K562 (cell line): ENCODE data around the gene TMEM89. TPM values are rescaled to one million over a fixed set of nuclear protein-coding genes. Genes with fewer than 3 reads are reported as not detected.

ENCODE experiments used
- ARID1B ChIP-seq: fragments of 450-650 bp; IDR thresholded peaks from 2 replicates; pipeline ENCODE4 v1.6.1; 2016; ENCODE audit warnings: antibody characterized with exemption, mild to moderate bottlenecking, inconsistent platforms
- ATF7 ChIP-seq: fragments of 450-650 bp; IDR thresholded peaks from 2 replicates; pipeline ENCODE4 v1.7.1; 2014; ENCODE audit warnings: mild to moderate bottlenecking, moderate library complexity
- CHD4 ChIP-seq: fragments of 200-600 bp; sonication (generic); IDR thresholded peaks from 3 replicates; pipeline ENCODE4 v1.6.1; 2012; ENCODE audit warnings: low read depth, mild to moderate bottlenecking, mixed read lengths, low read length, inconsistent platforms; ENCODE audit not compliant: insufficient read depth, insufficient replicate concordance, poor library complexity, severe bottlenecking
- CTBP1 ChIP-seq: fragments of 450-650 bp; IDR thresholded peaks from 2 replicates; pipeline ENCODE4 v1.6.1; 2016; ENCODE audit warnings: borderline replicate concordance
- GABPA ChIP-seq: fragments of 200-800 bp; sonication (Bioruptor generic); conservative IDR thresholded peaks from 2 replicates; pipeline ENCODE4 v1.6.1; 2016; ENCODE audit warnings: low read depth, missing genetic modification characterization, missing compliant biosample characterization
- MAFF ChIP-seq: IDR thresholded peaks from 2 replicates; pipeline ENCODE4 v1.6.1; 2012; ENCODE audit warnings: low read length, improper control_type of control experiment
- MGA ChIP-seq: fragments of 450-650 bp; IDR thresholded peaks from 2 replicates; pipeline ENCODE4 v1.6.1; 2016; ENCODE audit warnings: mild to moderate bottlenecking, moderate library complexity
- MNT ChIP-seq, 2 experiments: fragments of 450-650 bp; conservative IDR thresholded peaks; 2 replicates each; pipeline ENCODE4 v1.6.1; 2017; ENCODE audit warnings: mild to moderate bottlenecking in 2 of 2, moderate library complexity in 2 of 2
- NFIX ChIP-seq: fragments of 250-450 bp; sonication (Bioruptor Pico); IDR thresholded peaks from 2 replicates; pipeline ENCODE4 v1.4.0; 2020; ENCODE audit warnings: low read depth, mild to moderate bottlenecking, moderate library complexity
- NR1H2 ChIP-seq: sonication (generic); formaldehyde crosslinking; IDR thresholded peaks from 2 replicates; pipeline ENCODE4 v1.4.0; 2020; ENCODE audit warnings: mild to moderate bottlenecking, missing genetic modification reagents
- TEAD2 ChIP-seq: fragments of 450-650 bp; IDR thresholded peaks from 2 replicates; pipeline ENCODE4 v1.6.1; 2016; ENCODE audit warnings: missing genetic modification characterization, control low read depth, missing compliant biosample characterization
- THRA ChIP-seq: fragments of 450-650 bp; IDR thresholded peaks from 2 replicates; pipeline ENCODE4 v1.6.1; 2017; ENCODE audit warnings: mild to moderate bottlenecking, moderate library complexity
- ZFP1 ChIP-seq: fragments of 450-650 bp; formaldehyde crosslinking; IDR thresholded peaks from 2 replicates; pipeline ENCODE4 v1.4.0; 2020; ENCODE audit warnings: mild to moderate bottlenecking, mixed read lengths
- polyA plus RNA-seq, 8 experiments: library from polyadenylated mRNA; depleted of rRNA in 4 of 8; stranded (reverse) in 5 of 8; unstranded in 3 of 8; fragments of >200 nt; fragmentation: Nextera tagmentation in 2 of 8; fragmentation: Illumina TruSeq in 1 of 8; extraction: Ambion mirVana in 2 of 8; extraction: Trizol in 1 of 8; gene quantifications; 2 replicates each; pipeline versions ENCODE4 v1.2.1 to v1.2.3, GENCODE V29; 2011 to 2014; ENCODE audit warnings: inconsistent platforms in 1 of 8, missing spikeins in 1 of 8
- total RNA-seq, 7 experiments: library from RNA; depleted of rRNA in 6 of 7; stranded (reverse); fragments of >200 nt in 6 of 7; fragmentation: Illumina TruSeq in 2 of 7; extraction: Trizol in 2 of 7; gene quantifications; 2 replicates each; pipeline versions ENCODE4 v1.2.1 to v1.2.3, GENCODE V29; 2011 to 2021; ENCODE audit warnings: low replicate concordance in 1 of 7

Gene TMEM89
- total and polyA plus RNA-seq, 9 of the 15 experiments (the other 6 are each of a cell fraction or from before 2014, with no cell fraction given): not detected

GRCh38 chr3:48635222-48636021 lies 13.9 kb upstream of the TMEM89 start, which contains the start of gene SLC26A6 (continued):
- peak in 1 of 2 experiments; percentile 75; a peak in 1 of 4 replicates for TF ChIP-seq MNT (conservative IDR thresholded peaks at IDR 0.05)
- no peak for TF ChIP-seq NFIX (CRISPR knock-in tag)
- no peak; the same call in 1 of the 2 replicates for TF ChIP-seq ARID1B
- no peak for TF ChIP-seq THRA
- TF ChIP-seq MAFF: no peak
- TF ChIP-seq GABPA: peak; percentile 56
- peak; percentile 68 for TF ChIP-seq CTBP1
- TF ChIP-seq TEAD2 (tag): no peak
- TF ChIP-seq ATF7: peak; percentile 52; the same call in 1 of the 2 replicates
- no peak for TF ChIP-seq CHD4
- no peak for TF ChIP-seq NR1H2 (CRISPR knock-in tag)
- no peak for TF ChIP-seq ZFP1 (CRISPR knock-in tag)
- TF ChIP-seq MGA: no peak
